K562 (cell line): ENCODE data around the gene AGAP1. TPM values are rescaled to one million over a fixed set of nuclear protein-coding genes. Genes with fewer than 3 reads are reported as not detected.
A peak's percentile ranks its signal among the peaks of the same experiment; 100 is the strongest.

Source experiments
- ATAC-seq: fragments of 200-7000 bp; cut with Tn5 transposase; 3 replicates; pipeline ENCODE4 v1.9.1; 2020; ENCODE audit warnings: moderate library complexity
- BruUV-seq: library from RNA; stranded (reverse); fragments of 400-500 nt; replicated peaks from 2 replicates; lab custom pipeline; 2021; lab: Mats Ljungman, UMichigan
- CTCF ChIA-PET: fragments of 300-600 bp; formaldehyde crosslinking; extraction: SDS; loops from one replicate; lab custom pipeline; 2021; ENCODE audit warnings: low intra/inter-chr PET ratio; lab: Yijun Ruan, JAX
- POLR2A ChIA-PET: fragments of 300-600, 350-650 bp; sonication (Branson Sonifier 250); formaldehyde crosslinking; extraction: SDS; loops from one replicate; lab custom pipeline; 2021; ENCODE audit warnings: antibody characterized with exemption, inconsistent platforms; lab: Yijun Ruan, JAX
- DNase-seq, 4 experiments: peaks; one replicate each; pipeline versions ENCODE4 v3.0.0 to v3.0.0-alpha.2; 2011 to 2018; ENCODE audit warnings: low spot score in 3 of 4, mixed read lengths in 3 of 4; ENCODE audit errors: extremely low read depth in 1 of 4
- FAIRE-seq: peaks from 2 replicates; lab custom pipeline; 2011; peaks lifted over from hg19 to GRCh38; lab: Jason Lieb, UNC
- H2AFZ ChIP-seq: 2 replicates; pipeline ENCODE4 v1.6.0; 2011; ENCODE audit warnings: low read depth, low read length, control low read depth, inconsistent platforms
- H3K27ac ChIP-seq: fragments of 200-600 bp; 3 replicates; pipeline ENCODE4 v1.8.0; 2011; ENCODE audit warnings: low read depth, mild to moderate bottlenecking, control low read depth, inconsistent platforms, low read length, moderate library complexity, mixed read lengths; ENCODE audit errors: extremely low read depth
- H3K27me3 ChIP-seq, 2 experiments: fragments of 300-600 bp in 1 of 2; 2 replicates in 1 of 2; 3 replicates in 1 of 2; pipeline versions ENCODE4 v1.6.0 to v1.8.0; 2011; ENCODE audit warnings: inconsistent platforms in 2 of 2, low read length in 2 of 2, mild to moderate bottlenecking in 1 of 2, mixed read lengths in 1 of 2, moderate library complexity in 1 of 2; ENCODE audit not compliant: control insufficient read depth in 2 of 2, insufficient read depth in 2 of 2
- H3K36me3 ChIP-seq: fragments of 300-600 bp; 3 replicates; pipeline ENCODE4 v1.8.0; 2011; ENCODE audit warnings: mild to moderate bottlenecking, low read length, inconsistent platforms; ENCODE audit not compliant: control insufficient read depth, insufficient read depth
- H3K4me1 ChIP-seq, 2 experiments: fragments of 200-600 bp in 1 of 2; replicated peaks in 1 of 2; 2 replicates in 1 of 2; 3 replicates in 1 of 2; pipeline versions ENCODE4 v1.5.1 to v1.8.0; 2011; ENCODE audit warnings: inconsistent platforms in 2 of 2, low read length in 2 of 2, mild to moderate bottlenecking in 1 of 2, mixed read lengths in 1 of 2, moderate library complexity in 1 of 2; ENCODE audit not compliant: control insufficient read depth in 2 of 2, insufficient read depth in 2 of 2
- H3K4me2 ChIP-seq: 2 replicates; pipeline ENCODE4 v1.6.1; 2011; ENCODE audit warnings: low read length, control low read depth, inconsistent platforms, mixed read lengths; ENCODE audit not compliant: insufficient read depth
- H3K4me3 ChIP-seq: fragments of 200-600 bp; sonication (generic), shearing (Covaris generic); 2 replicates; pipeline ENCODE4 v1.5.1; 2016; ENCODE audit warnings: control low read depth, inconsistent platforms
- H3K79me2 ChIP-seq: fragments of 200-600 bp; 3 replicates; pipeline ENCODE4 v1.8.0; 2011; ENCODE audit warnings: low read length, inconsistent platforms; ENCODE audit not compliant: control insufficient read depth, insufficient read depth
- H3K9ac ChIP-seq, 2 experiments: 2 replicates each; pipeline versions ENCODE4 v1.6.0 to v1.6.1; 2011; ENCODE audit warnings: low read depth in 2 of 2, low read length in 2 of 2, control low read depth in 1 of 2, inconsistent platforms in 1 of 2, mild to moderate bottlenecking in 1 of 2, mixed read lengths in 1 of 2; ENCODE audit not compliant: insufficient read depth in 1 of 2
- H3K9me1 ChIP-seq: one replicate; pipeline ENCODE4 v1.6.0; 2011; ENCODE audit warnings: inconsistent platforms, mild to moderate bottlenecking, low read length, moderate library complexity; ENCODE audit not compliant: control insufficient read depth, insufficient read depth
- H3K9me3 ChIP-seq: replicated peaks from 2 replicates; pipeline ENCODE4 v1.5.1; 2011; ENCODE audit warnings: low read depth, low read length, inconsistent platforms; ENCODE audit not compliant: control insufficient read depth, insufficient read depth
- H4K20me1 ChIP-seq: replicated peaks from 2 replicates; pipeline ENCODE4 v1.6.1; 2011; ENCODE audit warnings: low read length, inconsistent platforms, mixed read lengths; ENCODE audit not compliant: control insufficient read depth, insufficient read depth
- ATF7 ChIP-seq: fragments of 450-650 bp; IDR thresholded peaks from 2 replicates; pipeline ENCODE4 v1.7.1; 2014; ENCODE audit warnings: mild to moderate bottlenecking, moderate library complexity
- CBX1 ChIP-seq: sonication (generic); IDR thresholded peaks from 2 replicates; pipeline ENCODE4 v1.6.1; 2016; ENCODE audit warnings: antibody characterized with exemption, low read depth, mild to moderate bottlenecking
- CEBPB ChIP-seq: fragments of 450-650 bp; IDR thresholded peaks from 2 replicates; pipeline ENCODE4 v1.6.1; 2016; ENCODE audit warnings: missing genetic modification characterization, missing compliant biosample characterization
- CEBPG ChIP-seq, 3 experiments: fragments of 200-800 bp in 1 of 3; sonication (Bioruptor generic) in 1 of 3; sonication (generic) in 1 of 3; formaldehyde crosslinking in 1 of 3; IDR thresholded peaks in 2 of 3; conservative IDR thresholded peaks in 1 of 3; 2 replicates each; pipeline versions ENCODE4 v1.6.1 to v1.8.0; 2016 to 2022; ENCODE audit warnings: missing compliant biosample characterization in 2 of 3, missing genetic modification characterization in 2 of 3, mild to moderate bottlenecking in 1 of 3, missing genetic modification reagents in 1 of 3
- CTBP1 ChIP-seq: fragments of 450-650 bp; IDR thresholded peaks from 2 replicates; pipeline ENCODE4 v1.6.1; 2016; ENCODE audit warnings: borderline replicate concordance
- EHMT2 ChIP-seq: fragments of 450-650 bp; IDR thresholded peaks from 2 replicates; pipeline ENCODE4 v1.6.1; 2018; ENCODE audit warnings: antibody characterized with exemption
- ESRRB ChIP-seq: fragments of 250-450 bp; sonication (Bioruptor Pico); IDR thresholded peaks from 2 replicates; pipeline ENCODE4 v1.5.0; 2020; ENCODE audit warnings: mild to moderate bottlenecking, moderate library complexity, borderline replicate concordance
- IRF9 ChIP-seq: fragments of 450-650 bp; IDR thresholded peaks from 2 replicates; pipeline ENCODE4 v1.6.1; 2016; ENCODE audit warnings: missing biosample characterization, missing genetic modification characterization
- PHF20 ChIP-seq: fragments of 450-650 bp; IDR thresholded peaks from 2 replicates; pipeline ENCODE4 v1.6.1; 2018; ENCODE audit not compliant: partially characterized antibody
- RCOR1 ChIP-seq, 2 experiments: IDR thresholded peaks; 2 replicates each; pipeline ENCODE4 v1.6.1; 2012; ENCODE audit warnings: low read depth in 2 of 2, low read length in 2 of 2, borderline replicate concordance in 1 of 2, improper control_type of control experiment in 1 of 2
- RFX1 ChIP-seq: fragments of 450-650 bp; IDR thresholded peaks from 2 replicates; pipeline ENCODE4 v1.6.1; 2016; ENCODE audit warnings: mild to moderate bottlenecking, moderate library complexity
- RFX5 ChIP-seq: IDR thresholded peaks from 2 replicates; pipeline ENCODE4 v1.6.1; 2011; ENCODE audit warnings: low read depth, mild to moderate bottlenecking, improper control_type of control experiment, low read length
- SMAD1 ChIP-seq: fragments of 150-350 bp; IDR thresholded peaks from 2 replicates; pipeline ENCODE4 v1.6.1; 2014; ENCODE audit warnings: low read length, low read depth; ENCODE audit not compliant: partially characterized antibody
- TRIM24 ChIP-seq, 2 experiments: fragments of 450-650 bp; IDR thresholded peaks; 2 replicates each; pipeline ENCODE4 v1.6.1; 2016
- ZEB2 ChIP-seq: fragments of 450-650 bp; IDR thresholded peaks from 2 replicates; pipeline ENCODE4 v1.6.1; 2016
- WGBS: fragments of 100-300 bp; shearing (Covaris generic); methylation state at CpG from one replicate; pipeline ENCODE4 v1.1.6; 2016; ENCODE audit warnings: low coverage, mixed read lengths; ENCODE audit not compliant: insufficient coverage; ENCODE audit errors: missing lambda C conversion rate; 5-methylcytosine and 5-hydroxymethylcytosine counted together
- in situ Hi-C: fragments of 300-500 bp; cut with MboI; formaldehyde crosslinking; loops from 4 replicates; pipeline ENCODE4 v1.15.0; 2018; ENCODE audit warnings: inconsistent platforms, mixed read lengths
- intact Hi-C: fragments of 100-400 bp; cut with micrococcal nuclease; formaldehyde crosslinking; loops from 2 replicates; pipeline ENCODE4 v1.14.2; 2022
- polyA plus RNA-seq, 8 experiments: library from polyadenylated mRNA; depleted of rRNA in 4 of 8; stranded (reverse) in 5 of 8; unstranded in 3 of 8; fragments of >200 nt; fragmentation: Nextera tagmentation in 2 of 8; fragmentation: Illumina TruSeq in 1 of 8; extraction: Ambion mirVana in 2 of 8; extraction: Trizol in 1 of 8; gene quantifications; 2 replicates each; pipeline versions ENCODE4 v1.2.1 to v1.2.3, GENCODE V29; 2011 to 2014; ENCODE audit warnings: inconsistent platforms in 1 of 8, missing spikeins in 1 of 8
- total RNA-seq, 7 experiments: library from RNA; depleted of rRNA in 6 of 7; stranded (reverse); fragments of >200 nt in 6 of 7; fragmentation: Illumina TruSeq in 2 of 7; extraction: Trizol in 2 of 7; gene quantifications; 2 replicates each; pipeline versions ENCODE4 v1.2.1 to v1.2.3, GENCODE V29; 2011 to 2021; ENCODE audit warnings: low replicate concordance in 1 of 7

Gene AGAP1
- total and polyA plus RNA-seq, 9 of the 15 experiments (the other 6 are each of a cell fraction or from before 2014, with no cell fraction given): 1.3 to 24.0 (median 10.6) TPM

DNA sequence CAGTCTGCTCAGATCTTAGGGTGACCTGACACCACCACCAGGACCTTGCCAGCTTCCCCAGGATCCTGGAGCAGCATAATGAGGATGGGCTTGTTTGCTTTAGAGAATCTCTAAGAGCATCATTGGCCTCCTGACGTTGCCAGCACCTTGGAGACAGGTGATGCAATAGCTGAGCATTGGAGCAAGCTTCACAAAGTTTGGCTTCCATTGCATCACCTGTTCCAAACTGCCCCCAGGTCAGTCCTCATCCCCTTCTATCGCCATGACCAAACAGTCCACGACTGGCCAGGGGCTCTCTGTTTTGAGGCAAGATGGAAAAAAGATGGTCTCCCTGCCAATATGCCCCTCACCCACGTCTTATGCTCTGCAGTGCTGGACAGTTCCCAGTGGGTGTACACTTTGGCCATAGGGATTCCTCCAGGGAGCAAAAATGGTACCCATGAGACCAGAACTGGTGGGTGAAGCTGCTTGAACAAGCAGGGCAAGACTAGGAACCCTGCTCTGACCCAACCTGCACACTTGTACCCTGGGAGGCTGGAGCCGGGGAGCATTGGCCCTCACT, 22.6 kb upstream of the AGAP1 start:
- intact Hi-C loops: no loop called here
- TF ChIP-seq ESRRB: no peak
- TF ChIP-seq ZEB2: peak; percentile 51
- TF ChIP-seq CTBP1: peak; percentile 69
- TF ChIP-seq RFX1: peak; percentile 13; the same call in 1 of the 2 replicates
- TF ChIP-seq PHF20: no peak
- peak; percentile 40; the same call in 1 of the 2 replicates for TF ChIP-seq RFX5
- TF ChIP-seq RCOR1 (IDR thresholded peaks at IDR 0.05; ENCODE audit: borderline replicate concordance in 1 of 2, low read depth in 2 of 2, low read length in 2 of 2): 0 out of 4 replicates have a peak, but pooled peaks of 1 of the 2 experiments have one; percentile 4
- TF ChIP-seq CBX1: no peak
- TF ChIP-seq EHMT2: peak; percentile 88
- peak; percentile 85 for TF ChIP-seq CEBPB (tag)
- 0 out of 2 replicates have a peak, but pooled peaks have one; percentile 14 for TF ChIP-seq IRF9 (tag)
- peak; percentile 93 for TF ChIP-seq CEBPG (CRISPR knock-in tag; IDR thresholded peaks at IDR 0.05)
- TF ChIP-seq CEBPG (tag; conservative IDR thresholded peaks at IDR 0.05 in 1 of 2, IDR thresholded peaks at IDR 0.05 in 1 of 2): peak; percentile 87 to 95
- TF ChIP-seq TRIM24 (IDR thresholded peaks at IDR 0.05): peak; percentile 44 to 67; a peak in 2 of 4 replicates
- no peak for TF ChIP-seq SMAD1
- peak; percentile 41; the same call in 1 of the 2 replicates for TF ChIP-seq ATF7

More for the DNA sequence above, 22.6 kb upstream of the AGAP1 start:
- Histone ChIP-seq H3K79me2 (no peaks in the 10 kb centered on the region), H3K27ac (no peak overlapping the region), H3K36me3 (no peaks in the 10 kb centered on the region), H2AFZ (no peak overlapping the region), H4K20me1 (no peaks in the 10 kb centered on the region), H3K4me1 (peaks cover 0 to 10% of the 10 kb centered on the region in 2 experiments; a peak in 3 of 5 replicates), H3K9me1 (no peaks in the 10 kb centered on the region), H3K27me3 (no peaks in the 10 kb centered on the region), H3K4me3 (no peak overlapping the region), H3K9ac (no peak overlapping the region), H3K4me2 (no peak overlapping the region), H3K9me3 (no peaks in the 10 kb centered on the region)
- FAIRE-seq: no peak
- CTCF ChIA-PET: no interaction called here
- 39% methylated on average over 5 of the region's 5 CpGs for WGBS
- in situ Hi-C loops: no loop called here
- BruUV-seq: no TSS peak
- ATAC-seq: peak; percentile 82
- POLR2A ChIA-PET: interaction anchor here (0.6 to 2.0 kb wide), 4 partner anchors 14 to 1244 kb away, joined by 3 to 5 read pairs (median 4); no protein-coding TSS in a partner anchor
- DNase-seq: no peak
